HFFc6 (cell line): ENCODE measurements around the gene PGM3. TPM values are rescaled to one million over a fixed set of nuclear protein-coding genes. Genes with fewer than 3 reads are reported as not detected.
A peak's percentile ranks its signal among the peaks of the same experiment; 100 is the strongest.

Source experiments
- DNase-seq: peaks from one replicate; pipeline ENCODE4 v3.0.0-alpha.2; 2018
- H3K27ac Mint-ChIP-seq: 2 replicates; pipeline ENCODE4 v1.8.0; 2020; ENCODE audit warnings: mild to moderate bottlenecking, mixed read lengths
- H3K27me3 Mint-ChIP-seq: 2 replicates; pipeline ENCODE4 v1.8.0; 2021; ENCODE audit warnings: mild to moderate bottlenecking, moderate library complexity, mixed read lengths; ENCODE audit not compliant: insufficient read depth
- H3K36me3 Mint-ChIP-seq: 2 replicates; pipeline ENCODE4 v1.8.0; 2021; ENCODE audit warnings: low read depth, mixed read lengths
- H3K4me1 Mint-ChIP-seq: 2 replicates; pipeline ENCODE4 v1.8.0; 2020; ENCODE audit warnings: low read depth, mixed read lengths
- H3K4me3 Mint-ChIP-seq: 2 replicates; pipeline ENCODE4 v1.8.0; 2020; ENCODE audit warnings: mild to moderate bottlenecking, moderate library complexity, mixed read lengths
- H3K9me3 Mint-ChIP-seq: 2 replicates; pipeline ENCODE4 v1.8.0; 2020; ENCODE audit warnings: mild to moderate bottlenecking, mixed read lengths
- CTCF ChIP-seq: fragments of 200-600 bp; sonication (generic); IDR thresholded peaks from 2 replicates; pipeline ENCODE4 v1.5.0; 2021; ENCODE audit warnings: antibody characterized with exemption, mild to moderate bottlenecking
- long read RNA-seq: library from polyadenylated mRNA; unstranded; transcript quantifications from one replicate; pipeline ENCODE4 v2.0.0, GENCODE V29; 2019
- total RNA-seq, 6 experiments: library from RNA; stranded (reverse); fragmentation: NEBNext Ultra II Directional; extraction: Animal tissue kit (Norgen Biotek cat#: 25700); gene quantifications; 2 replicates in 1 of 6; 3 replicates in 5 of 6; pipeline ENCODE4 v1.2.3, GENCODE V29; 2021

PGM3 gene
- total RNA-seq = 100 to 1,000 TPM in 2 of 6 experiments, 10 to 100 TPM in 4; 97.4 to 103 (median 98.6) TPM
- long read RNA-seq, full-length matches to known transcripts = 97 of 132 reads
- long read RNA-seq, partial matches to known transcripts = 17 of 132 reads
- long read RNA-seq, other reads (novel, unspliced or antisense) = 18 of 132 reads

- Mint-ChIP-seq H3K4me1 (peaks cover 59% of the 10 kb centered on the region), H3K9me3 (no peaks in the 10 kb centered on the region), H3K27me3 (no peaks in the 10 kb centered on the region; the same call in 1 of the 2 replicates), H3K4me3 (peak within 1 kb of the TSS; percentile 100), H3K27ac (peak within 1 kb of the TSS; percentile 99), H3K36me3 (peaks cover 46% of the 10 kb centered on the region)
- TF ChIP-seq CTCF = no peak
- DNase-seq = peak; percentile 75
These were observed at the start of gene PGM3, which contains the start of gene RWDD2A for GRCh38 chr6:83192871-83193746. Gene PGM3, minus strand, starts transcription at chr6:83193265. Its CDS starts 2,253 bp downstream, at chr6:83191012. Gene RWDD2A, plus strand, starts transcription at chr6:83193357. Its CDS starts 1,095 bp downstream, at chr6:83194452.

GRCh38 chr6:83231146-83231545 is 38.1 kb upstream of the PGM3 start:
- H3K4me1 Mint-ChIP-seq = peaks cover 19% of the 10 kb centered on the region
- no peaks in the 10 kb centered on the region for H3K27me3 Mint-ChIP-seq
- no peak for TF ChIP-seq CTCF
- H3K27ac Mint-ChIP-seq = peak overlapping the region; percentile 45; the same call in 1 of the 2 replicates
- 0 out of 2 replicates have a peak, but pooled peaks cover 5% of the 10 kb centered on the region for H3K36me3 Mint-ChIP-seq
- H3K4me3 Mint-ChIP-seq = no peak overlapping the region; the same call in 1 of the 2 replicates
- DNase-seq = peak; percentile 80
- H3K9me3 Mint-ChIP-seq = no peaks in the 10 kb centered on the region

GRCh38 chr6:83226517-83226916 is 33.5 kb upstream of the PGM3 start:
- no peak for DNase-seq
- Mint-ChIP-seq H3K27me3 (no peaks in the 10 kb centered on the region), H3K27ac (no peak overlapping the region), H3K36me3 (0 out of 2 replicates have a peak, but pooled peaks cover 5% of the 10 kb centered on the region), H3K4me1 (peaks cover 21% of the 10 kb centered on the region), H3K4me3 (no peak overlapping the region), H3K9me3 (no peaks in the 10 kb centered on the region)
- TF ChIP-seq CTCF = no peak

- H3K4me1 Mint-ChIP-seq = peaks cover 21% of the 10 kb centered on the region
- H3K4me3 Mint-ChIP-seq = no peak overlapping the region
- TF ChIP-seq CTCF = peak; percentile 82
- H3K9me3 Mint-ChIP-seq = no peaks in the 10 kb centered on the region
- no peak overlapping the region for H3K27ac Mint-ChIP-seq
- H3K36me3 Mint-ChIP-seq = no peaks in the 10 kb centered on the region
- H3K27me3 Mint-ChIP-seq = no peaks in the 10 kb centered on the region
- peak; percentile 49 for DNase-seq
These were observed 28.9 kb upstream of the PGM3 start for GRCh38 chr6:83221889-83222479.

- no peak for DNase-seq
- no peak for TF ChIP-seq CTCF
- Mint-ChIP-seq H3K27me3 (no peaks in the 10 kb centered on the region), H3K36me3 (no peaks in the 10 kb centered on the region), H3K9me3 (no peaks in the 10 kb centered on the region), H3K4me1 (peaks cover 22% of the 10 kb centered on the region), H3K27ac (peak overlapping the region; percentile 6; the same call in 1 of the 2 replicates), H3K4me3 (no peak overlapping the region)
These were observed 28.2 kb upstream of the PGM3 start for GRCh38 chr6:83221276-83221675.
